ENCODE data around the gene WDR59. TPM values are rescaled to one million over a fixed set of nuclear protein-coding genes. Genes with fewer than 3 reads are reported as not detected.
A peak's percentile ranks its signal among the peaks of the same experiment; 100 is the strongest.

WDR59 gene
- total RNA-seq, 1 donor from 2014 or later, result 95.3 TPM

- H3K36me3 Mint-ChIP-seq (ENCODE audit: low read depth), result peaks cover 35% of the 10 kb centered on the region
- no peak overlapping the region for H3K4me3 Mint-ChIP-seq
- H3K9me3 Mint-ChIP-seq, result no peaks in the 10 kb centered on the region
- intact Hi-C loops (cut with micrococcal nuclease), result no loop called here
- H3K27ac Mint-ChIP-seq, result no peak overlapping the region
- peaks cover 69% of the 10 kb centered on the region for H3K4me1 Mint-ChIP-seq (ENCODE audit: low read depth)
- no peaks in the 10 kb centered on the region for H3K27me3 Mint-ChIP-seq (ENCODE audit: insufficient read depth)
- no peak for DNase-seq (ENCODE audit: low spot score)
Observed at GRCh38 chr16:75004460-75004859, 19.5 kb upstream of the WDR59 start.

DNA sequence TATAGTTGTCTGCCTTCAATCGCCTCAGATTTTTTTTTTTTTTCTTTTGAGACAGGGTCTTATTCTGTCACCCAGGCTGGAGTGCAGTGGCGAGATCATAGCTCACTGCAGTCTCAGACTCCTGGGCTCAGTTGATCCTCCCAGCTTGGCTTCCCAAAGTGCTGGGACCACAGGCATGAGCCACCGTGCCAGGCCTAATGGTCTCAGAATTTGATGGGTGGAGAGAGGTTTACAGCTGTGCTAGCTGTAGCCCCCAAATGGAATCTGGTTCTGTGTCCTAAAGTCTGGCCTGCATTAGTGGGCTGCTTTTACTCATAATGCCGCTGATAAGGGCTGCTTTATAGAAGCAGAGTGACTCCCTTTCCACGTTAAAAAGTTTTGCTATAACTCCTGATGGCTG, 19.0 kb upstream of the WDR59 start:
- intact Hi-C loops (cut with micrococcal nuclease), result no loop called here

DNA sequence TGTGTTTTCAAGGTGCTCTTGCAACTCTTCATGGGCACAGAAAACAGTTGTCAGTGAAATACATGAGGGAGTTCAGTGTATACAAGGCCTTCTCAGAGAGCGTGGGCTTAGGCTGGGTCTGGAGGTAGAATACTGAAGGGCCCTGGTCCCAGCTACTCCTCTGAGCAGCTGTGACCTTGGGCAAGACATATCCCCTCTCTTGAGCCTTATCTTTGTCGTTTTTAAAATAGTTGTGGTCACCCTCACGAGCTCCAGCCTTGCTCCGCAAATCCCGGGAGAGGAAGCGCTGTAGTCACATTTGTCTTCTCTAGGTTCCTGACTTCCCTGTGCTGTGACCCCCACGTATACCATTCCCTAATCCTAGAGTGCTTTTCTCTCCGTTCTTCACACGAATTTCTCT, 17.6 kb upstream of the WDR59 start:
- no peaks in the 10 kb centered on the region for H3K9me3 Mint-ChIP-seq
- DNase-seq (ENCODE audit: low spot score), result no peak
- intact Hi-C loops (cut with micrococcal nuclease), result no loop called here
- peaks cover 26% of the 10 kb centered on the region for H3K36me3 Mint-ChIP-seq (ENCODE audit: low read depth)
- peaks cover 59% of the 10 kb centered on the region for H3K4me1 Mint-ChIP-seq (ENCODE audit: low read depth)
- H3K27me3 Mint-ChIP-seq (ENCODE audit: insufficient read depth), result no peaks in the 10 kb centered on the region
- peak overlapping the region; percentile 91 for H3K4me3 Mint-ChIP-seq
- H3K27ac Mint-ChIP-seq, result no peak overlapping the region

More for the DNA sequence above, 19.0 kb upstream of the WDR59 start:
- Mint-ChIP-seq H3K4me3 (no peak overlapping the region), H3K4me1 (ENCODE audit: low read depth) (peaks cover 64% of the 10 kb centered on the region), H3K36me3 (ENCODE audit: low read depth) (peaks cover 35% of the 10 kb centered on the region), H3K27me3 (ENCODE audit: insufficient read depth) (no peaks in the 10 kb centered on the region), H3K9me3 (no peaks in the 10 kb centered on the region), H3K27ac (no peak overlapping the region)
- no peak for DNase-seq (ENCODE audit: low spot score)

DNA sequence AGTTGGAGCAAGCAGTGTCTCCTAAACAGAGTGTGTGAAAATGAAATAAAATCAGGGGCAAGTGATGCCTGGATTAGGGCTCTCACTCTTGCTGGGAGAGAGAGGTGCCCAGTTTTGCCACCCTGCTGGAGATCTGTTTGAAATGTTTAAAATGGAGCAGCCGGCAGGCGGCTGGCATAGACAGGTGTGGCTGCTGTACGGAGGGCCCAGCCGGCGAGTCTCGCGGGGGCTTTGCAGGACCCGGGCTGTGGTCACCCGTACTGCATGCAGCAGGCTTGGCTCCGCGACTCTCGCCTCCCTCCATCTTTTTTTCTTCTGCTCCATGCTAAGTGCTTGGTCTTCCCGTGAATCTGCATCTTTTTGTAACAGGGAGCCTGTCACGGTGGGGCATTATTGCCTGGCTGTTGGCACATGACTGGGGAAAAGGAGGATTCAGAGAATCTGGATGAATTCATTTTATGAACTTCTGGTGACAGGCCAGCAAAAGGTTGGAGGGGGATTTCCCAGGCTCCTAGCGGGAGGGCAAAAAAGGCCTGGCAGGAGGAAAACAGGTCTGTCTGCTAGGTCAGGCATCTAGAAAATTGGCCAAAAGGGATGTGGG, 15.7 kb upstream of the WDR59 start:
- Mint-ChIP-seq H3K4me3 (peak overlapping the region; percentile 91), H3K4me1 (ENCODE audit: low read depth) (peaks cover 56% of the 10 kb centered on the region), H3K36me3 (ENCODE audit: low read depth) (peaks cover 21% of the 10 kb centered on the region), H3K9me3 (no peaks in the 10 kb centered on the region), H3K27ac (peak overlapping the region; percentile 78), H3K27me3 (ENCODE audit: insufficient read depth) (no peaks in the 10 kb centered on the region)
- no peak for DNase-seq (ENCODE audit: low spot score)
- intact Hi-C loops (cut with micrococcal nuclease), result loop anchor here (1.0 kb wide), 3 partner anchors 12 to 65 kb away; no protein-coding TSS in a partner anchor

- Mint-ChIP-seq H3K27me3 (ENCODE audit: insufficient read depth) (no peaks in the 10 kb centered on the region), H3K27ac (peak overlapping the region; percentile 78), H3K4me3 (peak overlapping the region; percentile 91), H3K4me1 (ENCODE audit: low read depth) (peaks cover 55% of the 10 kb centered on the region), H3K9me3 (no peaks in the 10 kb centered on the region), H3K36me3 (ENCODE audit: low read depth) (peaks cover 21% of the 10 kb centered on the region)
- DNase-seq (ENCODE audit: low spot score), result peak; percentile 60
- intact Hi-C loops (cut with micrococcal nuclease), result loop anchor here (1.0 to 5.0 kb wide), 4 partner anchors 12 to 293 kb away; no protein-coding TSS in a partner anchor
Observed at GRCh38 chr16:74999609-75000480, 14.9 kb upstream of the WDR59 start.

- peak overlapping the region; percentile 91 for H3K4me3 Mint-ChIP-seq
- no peaks in the 10 kb centered on the region for H3K9me3 Mint-ChIP-seq
- H3K27me3 Mint-ChIP-seq (ENCODE audit: insufficient read depth), result no peaks in the 10 kb centered on the region
- DNase-seq (ENCODE audit: low spot score), result no peak
- intact Hi-C loops (cut with micrococcal nuclease), result loop anchor here (5.0 kb wide), 1 partner anchor 292 kb away; no protein-coding TSS in a partner anchor
- peaks cover 48% of the 10 kb centered on the region for H3K4me1 Mint-ChIP-seq (ENCODE audit: low read depth)
- peak overlapping the region; percentile 70 for H3K27ac Mint-ChIP-seq
- H3K36me3 Mint-ChIP-seq (ENCODE audit: low read depth), result peaks cover 21% of the 10 kb centered on the region
Observed at GRCh38 chr16:74999219-74999608, 14.3 kb upstream of the WDR59 start.

GRCh38 chr16:74998481-74999218, 13.7 kb upstream of the WDR59 start, which contains the start of gene ZNRF1:
Gene ZNRF1, plus strand, starts transcription at chr16:74999024. Its CDS starts 648 bp downstream, at chr16:74999672.
- intact Hi-C loops (cut with micrococcal nuclease), result loop anchor here (1.0 to 5.0 kb wide), 6 partner anchors 13 to 291 kb away; partner anchors contain the start of gene WDR59
- H3K27ac Mint-ChIP-seq, result peak within 1 kb of the TSS; percentile 86

GRCh38 chr16:74997042-74997491, 12.1 kb upstream of the WDR59 start:
- Mint-ChIP-seq H3K27ac (no peak overlapping the region), H3K4me3 (no peak overlapping the region), H3K27me3 (ENCODE audit: insufficient read depth) (peaks cover 4% of the 10 kb centered on the region), H3K4me1 (ENCODE audit: low read depth) (peaks cover 27% of the 10 kb centered on the region), H3K9me3 (no peaks in the 10 kb centered on the region), H3K36me3 (ENCODE audit: low read depth) (peaks cover 6% of the 10 kb centered on the region)
- intact Hi-C loops (cut with micrococcal nuclease), result loop anchor here (5.0 kb wide), 1 partner anchor 290 kb away; no protein-coding TSS in a partner anchor
- DNase-seq (ENCODE audit: low spot score), result no peak

More at GRCh38 chr16:74998481-74999218, 13.7 kb upstream of the WDR59 start, which contains the start of gene ZNRF1:
- Mint-ChIP-seq H3K4me3 (peak within 1 kb of the TSS; percentile 91), H3K9me3 (no peaks in the 10 kb centered on the region), H3K27me3 (ENCODE audit: insufficient read depth) (peaks cover 2% of the 10 kb centered on the region), H3K4me1 (ENCODE audit: low read depth) (peaks cover 43% of the 10 kb centered on the region), H3K36me3 (ENCODE audit: low read depth) (peaks cover 20% of the 10 kb centered on the region)
- DNase-seq (ENCODE audit: low spot score), result peak; percentile 74

- peaks cover 3% of the 10 kb centered on the region for H3K36me3 Mint-ChIP-seq (ENCODE audit: low read depth)
- H3K27ac Mint-ChIP-seq, result no peak overlapping the region
- H3K4me1 Mint-ChIP-seq (ENCODE audit: low read depth), result peaks cover 16% of the 10 kb centered on the region
- DNase-seq (ENCODE audit: low spot score), result no peak
- H3K9me3 Mint-ChIP-seq, result no peaks in the 10 kb centered on the region
- intact Hi-C loops (cut with micrococcal nuclease), result loop anchor here (5.0 kb wide), 1 partner anchor 289 kb away; no protein-coding TSS in a partner anchor
- peaks cover 9% of the 10 kb centered on the region for H3K27me3 Mint-ChIP-seq (ENCODE audit: insufficient read depth)
- no peak overlapping the region for H3K4me3 Mint-ChIP-seq
Observed at GRCh38 chr16:74995986-74996385, 11.1 kb upstream of the WDR59 start.

DNA sequence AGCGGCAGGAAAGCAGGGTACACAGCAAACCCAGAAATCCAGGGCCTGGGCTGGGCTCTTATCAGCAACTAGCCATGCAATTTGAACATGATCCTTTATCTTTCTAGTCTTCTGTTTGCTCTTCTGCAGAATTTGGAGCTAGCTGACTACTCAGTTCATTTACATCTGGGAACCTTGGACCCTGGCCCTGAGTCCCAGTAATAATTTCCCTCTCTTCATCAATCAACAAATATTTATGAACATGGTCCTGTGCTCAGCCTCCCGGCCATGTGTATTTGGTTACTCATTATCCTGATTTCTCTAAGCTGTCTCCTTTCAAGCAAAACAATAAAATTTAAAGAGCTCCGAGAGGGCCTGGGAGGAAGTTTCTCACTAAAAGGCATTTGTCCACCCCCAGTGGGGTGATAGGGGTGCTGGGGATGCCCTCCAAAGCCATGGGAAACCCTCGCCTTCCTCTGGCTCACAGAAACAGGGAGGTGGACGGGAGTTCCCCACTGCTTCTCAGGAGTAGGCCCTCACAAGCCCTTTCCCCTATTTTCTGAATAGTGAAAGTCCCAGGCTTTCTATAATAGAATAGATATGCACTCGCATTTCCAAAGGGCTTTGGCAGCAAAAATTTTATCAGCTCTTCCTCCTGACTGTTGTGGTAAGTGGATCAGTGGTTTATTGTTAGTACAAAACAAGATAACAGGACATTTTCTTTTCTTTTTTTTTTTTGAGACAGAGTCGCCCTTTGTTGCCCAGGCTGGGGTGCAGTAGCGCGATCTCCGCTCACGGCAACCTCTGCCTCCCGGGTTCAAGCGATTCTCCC, 6.9 kb upstream of the WDR59 start:
- peaks cover 15% of the 10 kb centered on the region for H3K27me3 Mint-ChIP-seq (ENCODE audit: insufficient read depth)
- no peak for DNase-seq (ENCODE audit: low spot score)
- no peaks in the 10 kb centered on the region for H3K4me1 Mint-ChIP-seq (ENCODE audit: low read depth)
- H3K27ac Mint-ChIP-seq, result no peak overlapping the region
- H3K9me3 Mint-ChIP-seq, result no peaks in the 10 kb centered on the region
- intact Hi-C loops (cut with micrococcal nuclease), result no loop called here
- H3K4me3 Mint-ChIP-seq, result no peak overlapping the region
- no peaks in the 10 kb centered on the region for H3K36me3 Mint-ChIP-seq (ENCODE audit: low read depth)

- Mint-ChIP-seq H3K27ac (no peak overlapping the region), H3K27me3 (ENCODE audit: insufficient read depth) (peaks cover 15% of the 10 kb centered on the region), H3K4me3 (no peak overlapping the region), H3K36me3 (ENCODE audit: low read depth) (no peaks in the 10 kb centered on the region), H3K9me3 (no peaks in the 10 kb centered on the region), H3K4me1 (ENCODE audit: low read depth) (no peaks in the 10 kb centered on the region)
- no peak for DNase-seq (ENCODE audit: low spot score)
- intact Hi-C loops (cut with micrococcal nuclease), result no loop called here
Observed at GRCh38 chr16:74991268-74991592, 6.3 kb upstream of the WDR59 start.

GRCh38 chr16:74990832-74991231, 5.9 kb upstream of the WDR59 start:
- Mint-ChIP-seq H3K27ac (no peak overlapping the region), H3K27me3 (ENCODE audit: insufficient read depth) (peaks cover 15% of the 10 kb centered on the region), H3K36me3 (ENCODE audit: low read depth) (no peaks in the 10 kb centered on the region), H3K4me3 (no peak overlapping the region), H3K4me1 (ENCODE audit: low read depth) (no peaks in the 10 kb centered on the region), H3K9me3 (no peaks in the 10 kb centered on the region)
- intact Hi-C loops (cut with micrococcal nuclease), result no loop called here
- DNase-seq (ENCODE audit: low spot score), result no peak
